Suprapubic skin (tissue), 4 donors: ENCODE data around the gene IGBP1.

Experiments
- CTCF ChIP-seq, 2 donors: fragments of 200-600 bp in 1 of 2; fragments of 450-650 bp in 1 of 2; sonication (generic) in 1 of 2; IDR thresholded peaks; one replicate each; pipeline ENCODE4 v1.5.1; 2016 to 2019; ENCODE audit warnings: antibody characterized with exemption in 2 of 2, mild to moderate bottlenecking in 1 of 2, moderate library complexity in 1 of 2
- EP300 ChIP-seq: sonication (generic); formaldehyde crosslinking; IDR thresholded peaks from one replicate; pipeline ENCODE4 v1.6.1; 2017; ENCODE audit warnings: antibody characterized with exemption
- POLR2A ChIP-seq, 2 donors: fragments of 450-650 bp; IDR thresholded peaks; one replicate each; pipeline ENCODE4 v1.6.1; 2017; ENCODE audit warnings: antibody characterized with exemption in 2 of 2, mild to moderate bottlenecking in 2 of 2, moderate library complexity in 2 of 2
- POLR2AphosphoS5 ChIP-seq, 3 donors: sonication (generic); formaldehyde crosslinking; IDR thresholded peaks; one replicate each; pipeline ENCODE4 v1.6.1; 2017; ENCODE audit warnings: antibody characterized with exemption in 3 of 3

GRCh38 chrX:70132877-70133302, 357 bp upstream of the IGBP1 start:
- no peak for TF ChIP-seq CTCF (IDR thresholded peaks at IDR 0.05)
- TF ChIP-seq POLR2A (IDR thresholded peaks at IDR 0.05) = no peak
- TF ChIP-seq POLR2AphosphoS5 (IDR thresholded peaks at IDR 0.05) = no peak
- TF ChIP-seq EP300 = no peak
